GM15510 (cell line): ENCODE results near the gene ADSS2.

Experiments used
- POLR2A ChIP-seq: IDR thresholded peaks from 3 replicates; pipeline ENCODE4 v1.6.1; 2011; ENCODE audit warnings: borderline replicate concordance; ENCODE audit not compliant: insufficient read length; ENCODE audit errors: extremely low read depth

ADSS2 gene

DNA sequence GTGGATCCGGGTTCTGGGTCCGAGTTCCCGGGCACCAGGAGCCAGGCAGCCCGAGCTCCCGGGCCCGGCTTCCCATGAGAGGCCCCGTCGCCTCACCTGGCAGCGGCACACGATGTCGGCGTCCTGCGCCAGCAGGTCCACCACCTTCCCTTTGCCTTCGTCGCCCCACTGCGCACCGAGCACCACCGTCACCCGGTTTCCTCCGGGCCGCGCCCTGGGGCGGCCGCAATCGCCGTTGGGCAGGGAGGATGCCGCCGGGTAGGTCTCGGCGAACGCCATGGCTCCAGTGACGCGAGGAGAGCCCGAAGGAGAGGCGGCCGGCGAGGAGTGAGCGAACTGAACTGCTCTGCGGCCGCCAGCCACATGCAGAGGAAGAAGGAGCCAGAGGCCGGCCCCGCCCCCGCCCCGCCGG lies at the start of gene ADSS2:
TSS of gene ADSS2 (minus strand) at position 371 of the 412 bp plus-strand sequence. CDS start at position 279, 92 bp downstream.
- TF ChIP-seq POLR2A = peak; percentile 88

DNA sequence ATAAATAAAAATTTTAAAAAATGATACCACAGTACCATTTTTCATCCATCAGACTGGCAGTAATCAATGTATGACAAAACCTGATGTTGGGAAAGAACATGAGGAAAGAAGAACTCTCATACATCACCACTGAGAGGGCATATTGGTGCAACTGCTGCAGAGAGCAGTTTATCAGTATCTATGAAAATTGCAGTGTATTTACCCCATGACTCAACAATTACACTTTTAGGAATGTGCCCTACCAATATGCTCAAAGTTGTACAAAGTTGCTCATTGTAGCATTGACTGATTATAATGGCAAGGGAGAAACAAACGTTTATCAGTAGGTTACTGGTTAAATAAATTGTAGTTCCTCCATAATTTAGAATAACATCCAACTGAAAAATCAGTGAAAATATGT lies 46.1 kb upstream of the ADSS2 start:
- TF ChIP-seq POLR2A = no peak

DNA sequence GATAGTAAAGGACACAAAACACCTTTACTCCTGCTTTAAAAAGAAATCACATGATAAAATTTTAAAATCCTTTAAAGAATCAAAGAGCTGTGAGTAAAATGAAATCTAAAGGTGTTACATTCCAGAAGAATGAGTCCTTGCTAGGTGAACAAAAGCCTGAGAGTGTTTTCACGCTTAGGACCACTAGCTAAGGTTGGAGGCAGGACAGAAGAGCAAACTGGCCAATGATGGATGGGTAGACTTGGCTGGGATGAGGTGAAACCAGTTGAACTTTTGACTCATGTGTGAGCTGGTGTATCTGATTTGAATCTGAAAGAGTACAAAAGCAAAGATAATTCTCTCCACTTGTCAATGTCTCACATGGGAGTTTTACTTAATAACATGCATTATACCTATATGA lies 44.5 kb upstream of the ADSS2 start:
- no peak for TF ChIP-seq POLR2A

DNA sequence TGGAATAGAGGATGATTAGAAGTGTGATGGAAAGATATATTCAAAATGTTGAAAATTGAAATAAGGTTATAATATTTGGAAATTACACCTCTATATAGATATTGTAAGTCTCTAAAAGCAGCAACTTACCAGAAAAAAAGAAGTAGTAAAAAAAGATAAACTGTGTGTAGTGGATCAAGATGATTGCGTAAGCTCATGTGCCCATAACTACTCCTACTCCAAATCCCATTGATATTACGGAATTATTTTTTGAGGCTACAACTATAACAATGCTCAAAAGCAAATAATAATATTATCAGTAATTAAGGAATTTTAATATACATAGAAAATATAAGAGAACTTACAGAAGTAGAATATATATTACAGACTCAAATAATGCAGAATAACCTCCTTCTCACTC lies 42.9 kb upstream of the ADSS2 start:
- no peak for TF ChIP-seq POLR2A

DNA sequence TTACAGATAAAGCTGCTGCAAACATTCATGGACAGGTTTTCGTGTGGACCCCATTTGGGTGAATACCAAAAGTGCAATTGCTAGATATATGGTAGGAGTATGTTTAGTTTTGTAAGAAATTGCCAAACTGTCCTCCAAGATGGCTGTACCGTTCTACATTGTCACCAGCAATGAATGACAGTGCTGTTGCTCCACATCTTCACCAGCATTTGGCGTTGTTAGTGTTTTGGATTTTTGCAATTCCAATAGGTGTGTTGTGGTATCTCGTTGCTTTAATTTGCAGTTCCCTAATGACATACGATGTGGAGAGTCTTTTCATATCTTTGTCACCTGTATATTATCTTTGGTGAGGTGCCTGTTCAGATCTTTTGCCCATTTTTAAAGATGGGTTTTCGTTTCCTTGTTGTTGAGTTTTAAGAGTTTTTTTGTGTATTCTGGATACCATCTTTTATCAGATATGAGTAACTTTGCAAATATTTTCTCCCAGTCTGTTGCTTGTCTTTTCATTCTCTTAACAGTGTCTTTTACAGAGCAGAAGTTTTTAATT lies 21.4 kb upstream of the ADSS2 start:
- no peak for TF ChIP-seq POLR2A

DNA sequence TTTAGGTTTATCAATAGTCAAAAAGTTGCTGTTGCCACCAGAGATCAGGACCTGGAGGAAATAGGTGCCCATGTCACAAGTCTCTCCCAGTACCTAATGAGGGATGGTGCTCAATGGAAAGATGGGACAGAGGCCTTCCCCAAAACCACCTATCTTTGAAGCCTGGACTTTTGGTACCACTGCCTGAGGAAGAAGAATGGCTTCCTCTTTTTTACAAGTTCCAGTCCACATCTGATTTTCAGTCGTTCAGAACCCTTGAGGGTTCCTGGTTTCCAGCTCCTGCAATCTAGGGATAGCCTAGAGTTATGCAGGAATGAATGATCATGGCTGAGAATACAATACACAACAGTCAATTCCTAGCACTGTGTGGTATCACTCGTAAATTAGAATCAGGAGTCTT lies 15.0 kb upstream of the ADSS2 start:
- TF ChIP-seq POLR2A = no peak

DNA sequence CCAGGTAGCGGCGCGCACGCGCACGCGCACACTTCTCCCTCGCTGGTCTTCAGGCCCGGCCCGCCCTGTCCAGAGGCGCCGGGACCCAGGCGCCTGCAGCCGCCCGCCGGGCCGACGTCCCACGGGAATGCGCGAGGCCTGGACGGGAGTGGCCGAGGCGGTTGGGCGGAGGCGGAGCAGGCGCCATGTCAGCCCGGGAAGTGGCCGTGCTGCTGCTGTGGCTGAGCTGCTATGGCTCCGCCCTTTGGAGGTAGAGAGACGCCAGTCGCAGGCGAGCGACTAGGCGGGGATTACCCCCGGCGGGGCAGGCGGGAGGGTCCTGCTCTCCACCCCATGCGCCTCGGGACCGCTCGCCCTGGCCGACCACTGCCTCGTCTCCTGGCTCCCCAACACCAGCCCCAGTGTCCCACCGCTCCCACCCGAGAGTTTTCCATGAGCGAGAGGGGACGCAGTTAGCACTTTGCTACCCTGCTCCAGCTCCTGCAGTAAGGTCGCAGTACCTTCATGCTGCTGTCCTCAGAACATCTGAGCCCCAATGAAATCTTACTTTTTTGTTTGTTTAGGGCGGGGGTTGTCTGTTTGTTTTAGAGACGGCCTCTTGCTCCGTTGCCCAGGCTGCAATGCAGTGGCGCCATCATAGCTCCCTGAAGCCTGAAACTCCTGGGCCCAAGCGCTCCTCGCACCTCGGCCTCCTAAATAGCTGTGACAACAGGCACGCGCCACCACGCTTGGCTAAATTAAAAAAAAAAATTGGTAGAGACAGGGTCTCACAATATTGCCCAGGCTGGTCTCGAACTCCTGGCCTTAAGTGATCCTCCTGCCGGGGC lies 9.7 kb upstream of the ADSS2 start, which contains the start of gene CATSPERE:
TSS of gene CATSPERE (plus strand) at position 29 of the 827 bp plus-strand sequence. CDS start at position 186, 157 bp downstream.
- TF ChIP-seq POLR2A = peak; percentile 56

DNA sequence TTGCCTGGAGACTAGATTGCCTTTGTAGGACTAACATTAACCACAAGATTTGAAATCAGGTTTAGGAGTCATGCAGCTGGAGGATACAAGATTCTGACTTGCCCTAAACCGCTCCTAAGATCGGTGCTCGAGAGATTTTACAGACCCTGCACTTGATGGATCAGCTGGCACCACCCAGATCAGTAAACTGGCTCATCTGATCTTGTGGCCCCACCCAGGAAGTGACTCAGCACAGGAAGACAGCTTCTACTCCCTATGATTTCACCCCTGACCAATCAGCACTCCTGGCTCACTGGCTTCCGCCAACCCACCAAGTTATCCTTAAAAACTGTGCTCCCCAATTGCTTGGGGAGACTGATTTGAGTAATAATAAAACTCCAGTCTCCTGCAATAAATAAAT lies 8.5 kb upstream of the ADSS2 start:
- TF ChIP-seq POLR2A = no peak

DNA sequence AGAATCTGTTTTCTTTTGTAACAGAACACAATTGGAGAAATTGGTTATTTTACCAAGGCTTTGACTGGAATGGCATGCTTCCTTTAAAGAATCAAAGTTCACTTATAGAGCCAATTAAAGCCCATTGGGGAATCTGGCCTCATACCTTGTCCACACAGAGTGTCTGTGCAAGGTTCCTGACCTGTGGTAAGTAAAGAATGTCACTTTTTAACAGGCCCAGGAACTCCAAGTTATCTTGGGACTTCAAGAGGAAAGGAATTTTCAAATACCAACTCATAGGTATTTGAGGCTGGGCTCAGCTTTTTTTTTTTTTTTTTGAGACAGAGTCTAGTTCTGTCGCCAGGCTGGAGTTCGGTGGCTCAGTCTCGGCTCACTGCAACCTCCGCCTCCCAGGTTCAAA lies 7.1 kb upstream of the ADSS2 start:
- TF ChIP-seq POLR2A = no peak

DNA sequence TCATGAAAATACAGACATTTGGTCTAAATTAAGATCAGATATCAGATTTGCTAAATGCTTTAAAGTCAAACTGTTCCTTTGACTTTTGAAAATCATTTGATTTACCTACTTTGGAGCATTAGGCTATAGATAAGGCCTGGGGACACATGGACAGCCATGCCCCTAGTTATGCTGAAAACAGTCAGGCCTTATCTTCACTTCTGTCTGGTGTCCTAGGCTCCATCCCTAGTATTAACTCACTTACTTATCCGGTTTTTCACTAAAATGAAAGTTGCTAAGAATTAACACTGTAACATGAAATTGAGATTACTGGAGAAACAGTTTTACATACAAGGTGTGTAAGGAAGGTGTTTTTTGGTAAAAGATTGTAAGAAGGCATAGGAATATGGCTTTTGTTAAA lies 4.9 kb upstream of the ADSS2 start:
- TF ChIP-seq POLR2A = no peak

DNA sequence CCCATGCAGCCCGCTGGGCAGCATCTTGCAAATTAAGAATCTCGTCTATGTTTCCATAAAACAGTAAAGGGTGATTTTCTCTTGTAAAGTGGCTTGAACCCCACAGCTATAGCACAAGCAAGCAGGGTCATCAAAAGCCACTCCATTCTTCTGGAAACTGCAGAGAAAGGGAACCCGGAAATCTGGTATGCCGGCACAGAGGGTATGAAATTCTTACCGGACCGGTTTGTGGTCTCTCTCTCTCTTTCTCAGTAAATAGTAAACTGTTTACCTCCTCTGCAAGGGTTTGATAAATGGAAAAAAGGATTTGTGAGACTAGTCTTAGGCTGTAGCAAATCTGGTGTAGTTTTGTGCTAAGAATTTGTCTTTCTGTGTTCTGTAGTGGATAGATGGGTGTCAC lies 2.7 kb upstream of the ADSS2 start:
- no peak for TF ChIP-seq POLR2A

DNA sequence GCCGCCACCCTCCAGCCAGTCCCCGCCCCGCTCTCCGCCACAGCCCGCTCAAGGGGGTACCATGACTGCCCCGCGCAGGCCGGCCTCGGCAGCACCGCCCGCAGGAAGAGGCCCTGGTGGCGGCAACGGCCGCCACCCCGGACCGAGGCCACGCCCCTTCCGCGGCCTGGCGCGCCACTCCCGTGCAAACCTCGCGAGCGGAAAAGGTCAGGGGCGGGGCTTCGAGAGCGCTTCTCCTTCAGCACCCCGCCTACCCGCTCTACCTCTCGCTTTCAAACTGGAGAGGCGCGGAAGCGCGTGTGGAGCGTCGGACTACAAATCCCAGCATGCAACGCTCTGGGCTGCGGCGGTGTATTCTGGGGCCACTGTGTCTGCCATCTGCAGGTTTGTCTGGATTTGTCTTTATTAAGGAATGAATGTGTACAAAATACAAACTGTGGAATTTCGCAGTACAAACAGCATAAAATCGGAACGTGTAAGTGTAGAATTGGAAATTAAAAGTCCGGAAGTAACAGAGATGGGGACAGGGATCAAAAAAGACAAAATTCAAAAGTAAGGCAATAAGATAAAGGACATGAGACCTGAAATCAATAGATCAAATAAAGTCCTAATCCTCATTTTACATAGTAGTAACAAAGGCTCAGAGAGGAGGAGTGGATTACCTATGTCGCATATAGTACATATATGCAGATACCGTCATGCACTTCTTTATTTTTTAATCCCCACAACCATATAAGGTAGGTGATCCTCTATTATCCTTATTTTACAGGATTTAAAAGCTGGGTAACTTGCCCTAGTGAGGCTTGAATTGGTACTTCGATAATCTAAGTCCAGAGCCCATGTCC lies 464 bp upstream of the ADSS2 start:
- TF ChIP-seq POLR2A = peak; percentile 7

DNA sequence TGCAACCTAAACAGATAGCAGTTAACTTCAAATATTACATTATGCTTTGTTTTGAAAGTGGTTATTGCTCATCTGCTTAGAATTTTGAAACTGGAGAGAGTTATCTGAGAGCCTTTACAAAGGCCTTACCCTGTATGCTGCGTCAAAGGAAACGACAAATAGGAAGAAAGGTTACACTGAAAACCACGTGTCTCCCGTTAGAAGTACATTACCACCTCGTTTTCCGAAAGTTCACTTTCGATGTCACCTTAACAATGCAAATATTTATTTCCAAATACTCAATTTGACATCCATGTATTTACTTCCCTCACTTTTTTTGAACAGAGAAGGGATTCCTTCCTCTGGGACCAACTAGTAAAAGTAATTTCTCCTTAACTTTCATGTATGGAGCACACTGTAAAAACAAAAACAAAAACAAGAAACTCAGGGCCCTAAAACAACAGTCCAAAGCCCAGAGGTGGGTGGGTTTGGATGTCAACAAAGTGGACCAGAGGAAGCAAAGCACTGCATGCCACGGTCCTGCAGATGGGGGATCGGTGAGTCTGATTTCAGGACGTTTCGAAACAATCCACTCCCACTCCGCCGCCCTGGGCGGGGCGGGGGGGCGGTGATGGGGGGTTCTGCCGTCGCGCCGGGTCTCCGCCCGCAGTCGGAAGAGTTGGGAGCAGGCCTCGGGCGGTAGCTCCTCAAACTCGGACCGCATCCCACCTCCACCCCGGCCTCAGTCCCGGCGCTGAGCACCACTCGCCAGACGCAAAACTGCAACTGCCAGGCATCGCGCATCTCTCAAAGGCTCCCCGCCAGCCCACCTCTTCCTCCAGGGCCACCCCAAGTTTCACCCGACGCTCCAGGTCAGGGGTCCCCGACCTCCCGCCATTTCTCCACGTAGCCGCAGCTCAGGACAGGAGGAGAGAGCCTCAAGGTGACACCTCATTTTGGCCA lies 841 bp downstream of the ADSS2 start:
- peak; percentile 31 for TF ChIP-seq POLR2A

DNA sequence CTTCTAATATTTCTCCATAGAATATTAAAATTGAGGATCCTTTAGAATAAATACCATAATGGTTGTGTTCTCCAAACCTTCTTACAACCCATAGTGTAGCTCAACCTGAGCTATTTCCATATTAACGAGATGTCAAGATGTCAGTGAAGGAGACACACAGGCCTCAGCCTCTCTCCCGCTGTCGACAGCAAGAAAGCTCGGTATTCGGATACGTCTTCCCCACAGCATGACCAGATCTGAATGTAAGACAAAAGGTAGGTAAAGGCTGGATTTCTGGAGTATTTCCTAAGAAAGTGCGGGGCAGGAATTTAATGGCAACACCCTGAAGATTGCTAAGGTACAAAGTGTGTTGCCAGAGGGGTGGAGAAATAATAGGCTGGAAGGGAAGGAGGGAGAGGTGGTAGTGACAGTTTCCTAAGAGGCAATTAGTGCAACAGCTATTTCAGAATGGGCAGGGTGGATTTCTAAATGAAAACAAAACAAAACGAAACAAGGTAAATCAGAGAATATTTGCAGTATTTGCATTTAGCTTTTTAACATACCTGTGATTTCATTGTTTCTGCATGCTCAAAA lies 1.7 kb downstream of the ADSS2 start:
- no peak for TF ChIP-seq POLR2A

DNA sequence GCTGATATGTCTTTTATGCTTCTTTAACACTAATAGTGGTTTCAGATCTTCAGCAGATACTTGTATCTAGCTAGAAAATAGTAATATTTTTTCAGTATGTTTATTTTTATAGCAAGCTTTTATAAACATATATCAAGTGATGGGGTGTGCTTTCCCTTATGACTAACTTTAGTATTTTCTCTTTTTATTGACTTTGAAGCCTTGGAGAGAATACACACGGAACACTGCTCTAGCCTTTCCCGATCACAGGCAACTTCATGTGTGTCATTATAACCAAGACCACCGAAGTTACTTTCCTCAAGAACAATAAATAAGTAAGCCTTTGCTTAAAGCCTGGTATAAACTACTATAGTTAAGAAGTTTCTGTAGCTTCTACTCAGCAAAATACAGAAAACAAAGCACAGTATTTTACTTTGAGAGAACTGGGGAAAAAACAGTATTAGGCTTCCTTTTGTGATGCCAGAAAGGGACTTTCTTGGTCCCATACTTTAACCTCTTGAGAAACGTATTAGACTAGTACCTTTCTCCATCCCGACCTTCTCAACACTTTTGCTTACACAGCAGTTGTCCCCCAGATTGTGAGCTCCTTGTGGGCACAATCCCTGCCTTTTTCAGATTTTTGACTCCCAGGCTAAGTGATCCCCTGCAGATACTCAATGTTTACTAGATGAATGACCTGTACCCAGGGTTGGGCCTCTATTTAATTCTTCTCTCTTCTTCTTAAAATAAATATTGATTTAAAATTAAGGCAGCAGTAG lies 3.3 kb downstream of the ADSS2 start:
- TF ChIP-seq POLR2A = no peak
